Stromal cell of bone marrow (primary cell): ENCODE results near the gene EVC.

Source experiments
- DNase-seq: peaks from one replicate; pipeline ENCODE4 v3.0.0-alpha.2; 2012; ENCODE audit warnings: low read depth

EVC gene

GRCh38 chr4:5730993-5731990 lies 20.3 kb downstream of the EVC start:
- no peak for DNase-seq

GRCh38 chr4:5732158-5732557 lies 21.2 kb downstream of the EVC start:
- no peak for DNase-seq

- no peak for DNase-seq
Measured at GRCh38 chr4:5734853-5735252, 23.9 kb downstream of the EVC start.

GRCh38 chr4:5735463-5735862 lies 24.5 kb downstream of the EVC start:
- DNase-seq = no peak

GRCh38 chr4:5738061-5738460 lies 27.1 kb downstream of the EVC start:
- DNase-seq = no peak

GRCh38 chr4:5742388-5742787 lies 31.4 kb downstream of the EVC start:
- no peak for DNase-seq

GRCh38 chr4:5742968-5743367 lies 32.0 kb downstream of the EVC start:
- DNase-seq = no peak

- no peak for DNase-seq
Measured at GRCh38 chr4:5746250-5746649, 35.2 kb downstream of the EVC start.

GRCh38 chr4:5746829-5747737 lies 36.1 kb downstream of the EVC start:
- no peak for DNase-seq

GRCh38 chr4:5747738-5748375 lies 36.9 kb downstream of the EVC start:
- DNase-seq = peak; percentile 85

- no peak for DNase-seq
Measured at GRCh38 chr4:5749568-5749967, 38.6 kb downstream of the EVC start.

GRCh38 chr4:5750052-5750945 lies 39.3 kb downstream of the EVC start:
- no peak for DNase-seq

GRCh38 chr4:5750946-5751665 lies 40.1 kb downstream of the EVC start:
- no peak for DNase-seq

- no peak for DNase-seq
Measured at GRCh38 chr4:5751666-5752375, 40.8 kb downstream of the EVC start.

GRCh38 chr4:5752376-5753184 lies 41.6 kb downstream of the EVC start:
- no peak for DNase-seq

GRCh38 chr4:5753366-5753765 lies 42.4 kb downstream of the EVC start:
- DNase-seq = no peak

- peak; percentile 39 for DNase-seq
Measured at GRCh38 chr4:5753766-5754528, 42.9 kb downstream of the EVC start.

GRCh38 chr4:5754529-5754881 lies 43.5 kb downstream of the EVC start:
- no peak for DNase-seq
